Measurements from ENCODE around the gene SECTM1. TPM values are rescaled to one million over a fixed set of nuclear protein-coding genes. Genes with fewer than 3 reads are reported as not detected.

Gene SECTM1
- total RNA-seq, 2 experiments from 2014 or later: 0.92 to 0.94 TPM

DNA sequence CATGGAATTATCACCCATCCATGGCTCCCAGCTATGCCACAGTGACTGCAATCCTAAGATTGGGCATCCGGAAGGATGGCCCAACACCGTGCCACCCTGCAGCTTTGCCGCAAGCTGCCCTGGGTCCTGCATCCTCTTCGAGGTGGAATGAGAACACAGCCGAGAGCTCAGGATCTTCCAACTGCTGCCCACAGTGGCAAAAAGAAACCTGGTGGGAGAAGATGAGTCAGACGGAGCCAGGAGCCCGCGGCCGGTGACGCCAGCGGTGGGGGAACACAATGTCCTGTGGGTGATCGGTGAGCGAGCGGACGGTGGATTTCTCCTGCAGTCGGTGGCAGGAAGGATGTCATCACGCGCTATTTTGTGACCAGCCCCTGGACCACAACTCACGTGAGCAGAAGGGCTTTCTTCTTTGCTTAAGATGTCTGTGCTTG, 36.3 kb downstream of the SECTM1 start:
- peak; percentile 18 for ATAC-seq
- ChIA-PET POLR2A (interaction anchor here (0.6 to 3.7 kb wide), 22 partner anchors 9 to 271 kb away, joined by 3 to 35 read pairs (median 4); partner anchors contain the start of genes CD7, CSNK1D, OGFOD3 and SECTM1), CTCF (interaction anchor here (1.1 to 10.2 kb wide), 5 partner anchors 20 to 91 kb away, joined by 3 to 132 read pairs (median 11); partner anchors contain the start of gene CD7)
- Mint-ChIP-seq H3K27ac (peak overlapping the region; percentile 100), H3K4me1 (ENCODE audit: low read depth) (peaks cover 80% of the 10 kb centered on the region), H3K4me3 (peak overlapping the region; percentile 88), H3K27me3 (ENCODE audit: low read depth) (no peaks in the 10 kb centered on the region), H3K36me3 (ENCODE audit: low read depth) (peaks cover 5% of the 10 kb centered on the region), H3K9me3 (ENCODE audit: insufficient read depth) (no peaks in the 10 kb centered on the region)
- DNase-seq: peak; percentile 92

GRCh38 chr17:82296511-82297279, 36.9 kb downstream of the SECTM1 start:
- H3K9me3 Mint-ChIP-seq (ENCODE audit: insufficient read depth): no peaks in the 10 kb centered on the region
- no peak for DNase-seq
- peaks cover 77% of the 10 kb centered on the region for H3K4me1 Mint-ChIP-seq (ENCODE audit: low read depth)
- ChIA-PET POLR2A (interaction anchor here (0.6 to 3.7 kb wide), 13 partner anchors 9 to 270 kb away, joined by 3 to 35 read pairs (median 3); partner anchors contain the start of genes CD7, CSNK1D and SECTM1), CTCF (interaction anchor here (1.1 to 10.2 kb wide), 5 partner anchors 20 to 266 kb away, joined by 3 to 132 read pairs (median 11); partner anchors contain the start of gene CD7)
- no peaks in the 10 kb centered on the region for H3K27me3 Mint-ChIP-seq (ENCODE audit: low read depth)
- peak overlapping the region; percentile 100 for H3K27ac Mint-ChIP-seq
- peak overlapping the region; percentile 88 for H3K4me3 Mint-ChIP-seq
- H3K36me3 Mint-ChIP-seq (ENCODE audit: low read depth): peaks cover 5% of the 10 kb centered on the region
- ATAC-seq: no peak

DNA sequence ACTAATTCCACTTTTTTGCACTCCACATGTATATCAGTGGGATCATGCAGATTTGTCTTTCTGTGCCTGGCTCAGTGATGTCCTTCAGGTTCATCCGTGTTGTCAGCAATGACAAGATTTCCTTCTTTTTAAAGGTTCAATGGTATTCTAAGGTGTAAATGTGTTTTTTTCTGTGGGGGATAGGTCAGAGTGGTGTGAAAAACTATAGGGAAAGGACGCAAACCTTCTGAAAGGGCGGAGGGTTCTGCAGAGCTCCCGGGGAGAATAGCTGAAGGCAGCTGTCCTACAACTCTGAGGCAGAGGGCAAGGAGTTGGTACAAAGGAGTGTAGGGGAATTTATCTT, 38.1 kb downstream of the SECTM1 start:
- H3K4me1 Mint-ChIP-seq (ENCODE audit: low read depth): peaks cover 70% of the 10 kb centered on the region
- ChIA-PET CTCF (interaction anchor here (1.5 kb wide), 1 partner anchor 265 kb away, joined by 5 read pairs; no protein-coding TSS in a partner anchor), POLR2A (no interaction called here)
- H3K4me3 Mint-ChIP-seq: no peak overlapping the region
- DNase-seq (no peak), ATAC-seq (no peak)
- H3K27me3 Mint-ChIP-seq (ENCODE audit: low read depth): no peaks in the 10 kb centered on the region
- H3K9me3 Mint-ChIP-seq (ENCODE audit: insufficient read depth): no peaks in the 10 kb centered on the region
- H3K27ac Mint-ChIP-seq: no peak overlapping the region
- peaks cover 7% of the 10 kb centered on the region for H3K36me3 Mint-ChIP-seq (ENCODE audit: low read depth)

- H3K36me3 Mint-ChIP-seq (ENCODE audit: low read depth): peaks cover 7% of the 10 kb centered on the region
- no peaks in the 10 kb centered on the region for H3K9me3 Mint-ChIP-seq (ENCODE audit: insufficient read depth)
- no peaks in the 10 kb centered on the region for H3K27me3 Mint-ChIP-seq (ENCODE audit: low read depth)
- H3K4me1 Mint-ChIP-seq (ENCODE audit: low read depth): peaks cover 57% of the 10 kb centered on the region
- ATAC-seq (no peak), DNase-seq (no peak)
- peak overlapping the region; percentile 81 for H3K27ac Mint-ChIP-seq
- H3K4me3 Mint-ChIP-seq: peak overlapping the region; percentile 76
- CTCF ChIA-PET: interaction anchor here (0.6 kb wide), 1 partner anchor 216 kb away, joined by 3 read pairs; no protein-coding TSS in a partner anchor
- POLR2A ChIA-PET: interaction anchor here (0.6 kb wide), 2 partner anchors 9 to 18 kb away, joined by 3 to 4 read pairs; no protein-coding TSS in a partner anchor
Observed at GRCh38 chr17:82294064-82294773, 39.3 kb downstream of the SECTM1 start.

DNA sequence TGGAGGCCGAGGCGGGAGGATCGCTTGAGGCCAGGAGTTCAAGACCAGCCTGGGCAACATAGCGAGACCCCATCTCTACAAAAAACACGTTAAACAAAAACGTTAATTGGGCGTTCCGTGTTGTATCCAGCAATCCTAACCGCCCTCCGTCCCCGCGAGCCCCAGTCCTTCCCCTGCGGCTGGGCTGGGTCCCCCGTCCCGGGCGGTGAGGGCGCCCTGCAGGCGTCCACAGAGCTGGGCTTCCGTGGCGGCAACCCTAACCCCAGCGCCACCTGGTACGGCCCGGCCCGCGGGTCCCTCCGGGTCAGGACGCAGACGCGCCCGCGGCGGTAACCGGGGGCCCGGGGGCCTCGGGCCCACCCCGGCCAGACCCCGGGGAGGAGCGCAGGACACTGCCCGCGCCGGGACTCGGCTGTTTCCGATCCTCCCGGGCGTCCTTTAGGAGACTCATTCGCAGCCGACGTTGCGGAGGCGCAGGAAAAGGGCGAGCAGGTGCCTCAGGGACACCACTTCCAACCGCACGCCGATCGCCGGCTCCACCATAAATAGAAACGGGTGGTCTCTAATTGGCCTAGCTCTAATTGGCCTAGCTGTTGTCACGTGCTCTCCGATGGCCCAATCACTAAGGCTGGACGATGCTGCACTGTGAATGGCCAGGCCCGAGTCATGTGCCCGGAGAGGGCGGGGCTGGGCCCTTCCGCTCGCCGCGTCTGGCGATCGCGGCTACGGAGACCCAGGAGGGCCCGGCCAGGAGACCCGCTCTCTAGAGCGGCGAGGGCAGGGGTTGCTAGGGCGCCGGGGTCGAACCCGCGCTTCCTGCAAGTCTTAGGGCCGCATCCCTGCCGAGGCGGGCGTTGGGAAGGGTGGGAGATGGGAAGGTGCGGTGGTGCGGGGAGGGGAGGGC, 41.1 kb downstream of the SECTM1 start:
- Mint-ChIP-seq H3K4me3 (peak overlapping the region; percentile 80), H3K9me3 (ENCODE audit: insufficient read depth) (no peaks in the 10 kb centered on the region), H3K4me1 (ENCODE audit: low read depth) (peaks cover 47% of the 10 kb centered on the region), H3K27me3 (ENCODE audit: low read depth) (no peaks in the 10 kb centered on the region), H3K27ac (peak overlapping the region; percentile 88), H3K36me3 (ENCODE audit: low read depth) (peaks cover 7% of the 10 kb centered on the region)
- ATAC-seq (peak; percentile 96), DNase-seq (peak; percentile 97)
- ChIA-PET POLR2A (interaction anchor here (0.7 to 2.3 kb wide), 12 partner anchors 9 to 299 kb away, joined by 3 to 22 read pairs (median 5); partner anchors contain the start of genes CD7, CSNK1D and DCXR), CTCF (interaction anchor here (0.7 to 2.5 kb wide), 6 partner anchors 9 to 262 kb away, joined by 3 to 14 read pairs (median 4); no protein-coding TSS in a partner anchor)

DNA sequence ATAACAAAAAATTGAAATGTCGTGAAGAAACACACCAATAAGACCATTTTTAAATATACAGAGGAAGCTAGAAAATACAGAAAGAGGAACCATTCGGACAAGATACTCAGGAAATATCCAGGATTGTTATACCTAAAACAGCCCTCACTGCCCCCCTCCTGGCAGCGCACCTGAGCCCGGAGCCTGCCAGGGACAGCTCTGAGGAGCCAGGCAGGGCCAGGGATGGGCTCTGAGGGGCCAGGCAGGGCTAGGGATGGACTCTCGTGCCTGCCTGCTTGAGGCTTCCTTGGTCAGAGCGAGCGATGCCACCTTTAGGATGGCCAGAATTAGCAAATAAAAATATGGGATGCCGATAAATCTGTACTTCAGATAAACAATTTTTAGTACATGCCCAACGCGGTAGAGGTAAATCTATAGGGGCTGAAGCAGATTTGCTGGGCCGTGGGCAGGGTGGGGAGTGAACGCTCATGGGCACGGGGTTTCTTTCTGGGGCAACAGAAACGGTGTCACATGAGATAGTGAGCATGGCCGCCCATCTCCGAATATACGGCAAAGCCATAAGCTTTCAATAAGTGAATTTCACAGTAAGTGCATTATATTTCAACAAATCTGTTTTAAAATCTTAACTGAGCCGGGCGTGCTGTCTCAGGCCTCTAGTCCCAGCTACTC, 41.9 kb downstream of the SECTM1 start:
- POLR2A ChIA-PET: interaction anchor here (0.7 to 2.3 kb wide), 11 partner anchors 9 to 300 kb away, joined by 3 to 22 read pairs (median 6); partner anchors contain the start of genes CD7, CSNK1D and SECTM1

GRCh38 chr17:82287868-82288801, 45.4 kb downstream of the SECTM1 start:
- no peak overlapping the region for H3K4me3 Mint-ChIP-seq
- no peak overlapping the region for H3K27ac Mint-ChIP-seq
- ChIA-PET CTCF (interaction anchor here (1.2 kb wide), 1 partner anchor 12 kb away, joined by 4 read pairs; no protein-coding TSS in a partner anchor), POLR2A (no interaction called here)
- no peak for ATAC-seq
- peaks cover 2% of the 10 kb centered on the region for H3K27me3 Mint-ChIP-seq (ENCODE audit: low read depth)
- no peaks in the 10 kb centered on the region for H3K9me3 Mint-ChIP-seq (ENCODE audit: insufficient read depth)
- H3K4me1 Mint-ChIP-seq (ENCODE audit: low read depth): peaks cover 21% of the 10 kb centered on the region
- no peak for DNase-seq
- H3K36me3 Mint-ChIP-seq (ENCODE audit: low read depth): peaks cover 2% of the 10 kb centered on the region

More for the DNA sequence above, 41.9 kb downstream of the SECTM1 start:
- Mint-ChIP-seq H3K36me3 (ENCODE audit: low read depth) (peaks cover 7% of the 10 kb centered on the region), H3K9me3 (ENCODE audit: insufficient read depth) (no peaks in the 10 kb centered on the region), H3K27ac (peak overlapping the region; percentile 71), H3K4me1 (ENCODE audit: low read depth) (peaks cover 39% of the 10 kb centered on the region), H3K27me3 (ENCODE audit: low read depth) (no peaks in the 10 kb centered on the region), H3K4me3 (peak overlapping the region; percentile 65)
- no peak for ATAC-seq
- CTCF ChIA-PET: interaction anchor here (0.5 to 2.5 kb wide), 6 partner anchors 9 to 261 kb away, joined by 3 to 14 read pairs (median 4); no protein-coding TSS in a partner anchor
- DNase-seq: no peak

- H3K27me3 Mint-ChIP-seq (ENCODE audit: low read depth): peaks cover 2% of the 10 kb centered on the region
- ChIA-PET CTCF (interaction anchor here (1.2 kb wide), 1 partner anchor 12 kb away, joined by 4 read pairs; no protein-coding TSS in a partner anchor), POLR2A (no interaction called here)
- ATAC-seq (no peak), DNase-seq (no peak)
- H3K27ac Mint-ChIP-seq: no peak overlapping the region
- peaks cover 27% of the 10 kb centered on the region for H3K4me1 Mint-ChIP-seq (ENCODE audit: low read depth)
- H3K4me3 Mint-ChIP-seq: no peak overlapping the region
- H3K9me3 Mint-ChIP-seq (ENCODE audit: insufficient read depth): no peaks in the 10 kb centered on the region
- H3K36me3 Mint-ChIP-seq (ENCODE audit: low read depth): peaks cover 2% of the 10 kb centered on the region
Observed at GRCh38 chr17:82287013-82287867, 46.3 kb downstream of the SECTM1 start.

DNA sequence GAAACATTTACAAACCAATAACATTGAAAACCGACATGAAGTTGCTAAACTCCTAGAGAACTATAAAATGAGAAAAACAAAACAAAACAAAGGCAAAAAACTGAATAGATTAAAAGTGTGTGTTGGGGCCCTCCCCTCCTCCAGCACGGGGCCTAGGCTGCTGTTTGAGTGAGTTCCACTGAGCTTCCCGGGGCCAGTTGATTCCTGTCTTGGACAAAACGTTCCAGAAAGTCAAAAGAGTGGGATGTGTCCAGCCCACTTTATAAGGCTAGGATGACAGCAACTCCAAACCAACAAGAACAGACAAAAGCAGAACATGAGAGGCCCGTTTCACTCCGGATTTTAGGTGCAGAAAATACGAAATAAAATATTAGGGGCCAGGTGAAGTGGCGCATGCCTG, 48.4 kb downstream of the SECTM1 start:
- no peak overlapping the region for H3K27ac Mint-ChIP-seq
- CTCF ChIA-PET: no interaction called here
- H3K27me3 Mint-ChIP-seq (ENCODE audit: low read depth): peaks cover 2% of the 10 kb centered on the region
- ATAC-seq: no peak
- no peaks in the 10 kb centered on the region for H3K9me3 Mint-ChIP-seq (ENCODE audit: insufficient read depth)
- H3K4me1 Mint-ChIP-seq (ENCODE audit: low read depth): peaks cover 35% of the 10 kb centered on the region
- no peak for DNase-seq
- no peaks in the 10 kb centered on the region for H3K36me3 Mint-ChIP-seq (ENCODE audit: low read depth)
- POLR2A ChIA-PET: no interaction called here
- H3K4me3 Mint-ChIP-seq: no peak overlapping the region

Data from activated CD8-positive, alpha-beta T cell treated with anti-CD3 and anti-CD28 coated beads, Interleukin-2, amount 10 ng/mL, durations not matched to agents 7 days and 5 days (primary cell).